Measurements from ENCODE around the gene PRKG1. TPM values are rescaled to one million over a fixed set of nuclear protein-coding genes. Genes with fewer than 3 reads are reported as not detected.

Gene PRKG1
- total RNA-seq, 1 experiment from 2014 or later: 0.09 TPM

DNA sequence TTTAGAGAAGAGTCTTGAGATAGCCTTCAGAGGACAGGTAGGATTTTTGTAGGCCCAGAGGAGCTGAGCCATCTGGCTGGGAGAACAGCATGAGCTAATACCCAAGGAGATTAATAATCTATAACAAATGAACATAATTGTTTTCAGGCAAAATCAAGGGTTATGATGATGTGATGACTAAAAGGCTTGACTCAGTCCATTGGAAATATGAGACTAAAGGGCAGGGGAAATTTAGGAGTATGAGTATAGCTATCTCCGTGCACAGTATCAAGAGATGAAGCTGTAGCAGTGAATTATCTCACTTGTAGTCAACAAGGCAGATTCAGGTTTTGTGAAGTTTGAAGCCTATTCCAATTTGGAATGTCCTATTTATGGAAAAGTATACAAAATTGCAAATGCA is 585.1 kb downstream of the PRKG1 start:
- DNase-seq: no peak
- Mint-ChIP-seq H3K27ac (ENCODE audit: unreplicated experiment) (no peak overlapping the region), H3K4me1 (ENCODE audit: low read depth, unreplicated experiment) (no peaks in the 10 kb centered on the region), H3K9me3 (ENCODE audit: unreplicated experiment) (no peaks in the 10 kb centered on the region), H3K4me3 (ENCODE audit: unreplicated experiment) (no peak overlapping the region), H3K27me3 (ENCODE audit: insufficient read depth, unreplicated experiment) (peaks cover 9% of the 10 kb centered on the region), H3K36me3 (ENCODE audit: insufficient read depth, unreplicated experiment) (no peaks in the 10 kb centered on the region)
- Histone ChIP-seq H3K36me3 (ENCODE audit: control insufficient read depth, insufficient read depth, low read length) (no peaks in the 10 kb centered on the region), H3K9me3 (no peaks in the 10 kb centered on the region), H3K4me1 (no peaks in the 10 kb centered on the region), H3K27me3 (replicated peaks; ENCODE audit: control insufficient read depth, insufficient read depth, low read length) (no peaks in the 10 kb centered on the region), H3K4me3 (ENCODE audit: low read depth, low read length) (no peak overlapping the region)
- TF ChIP-seq CTCF (IDR thresholded peaks at IDR 0.05; ENCODE audit: insufficient read depth in 1 of 2, low read depth in 1 of 2, low read length in 1 of 2, severe bottlenecking in 1 of 2, unreplicated experiment in 1 of 2): no peak
- intact Hi-C loops (cut with micrococcal nuclease; ENCODE audit: unreplicated experiment): no loop called here
- ChIA-PET POLR2A (no interaction called here), CTCF (interaction anchor here (0.5 kb wide), 1 partner anchor 96 kb away, joined by 4 read pairs; no protein-coding TSS in a partner anchor)
- BruUV-seq (replicated peaks): no TSS peak

DNA sequence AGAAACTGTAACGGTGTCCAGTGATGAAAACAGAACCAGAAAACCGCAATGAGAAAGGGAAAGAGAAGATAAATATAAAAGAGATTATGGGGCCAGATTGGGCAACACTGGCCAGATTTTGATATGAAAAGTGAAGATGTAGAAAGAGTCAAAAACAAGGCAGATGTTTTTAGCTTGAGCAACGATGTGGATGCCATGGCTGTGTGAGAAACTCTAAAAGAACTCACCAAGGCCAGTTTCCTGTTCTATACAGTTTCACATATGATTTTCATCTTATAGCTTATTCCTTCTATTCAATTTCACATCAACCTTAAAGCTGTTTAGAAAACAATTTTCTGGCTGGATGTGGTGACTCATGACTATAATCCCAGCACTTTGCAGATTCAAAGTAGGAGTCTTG is 588.8 kb downstream of the PRKG1 start:
- H3K4me3 ChIP-seq (ENCODE audit: low read depth, low read length): no peak overlapping the region
- Mint-ChIP-seq H3K9me3 (ENCODE audit: unreplicated experiment) (no peaks in the 10 kb centered on the region), H3K27me3 (ENCODE audit: insufficient read depth, unreplicated experiment) (peaks cover 7% of the 10 kb centered on the region), H3K36me3 (ENCODE audit: insufficient read depth, unreplicated experiment) (no peaks in the 10 kb centered on the region), H3K4me1 (ENCODE audit: low read depth, unreplicated experiment) (peaks cover 8% of the 10 kb centered on the region), H3K27ac (ENCODE audit: unreplicated experiment) (no peak overlapping the region), H3K4me3 (ENCODE audit: unreplicated experiment) (no peak overlapping the region)
- no peak for DNase-seq
- no peaks in the 10 kb centered on the region for H3K4me1 ChIP-seq
- intact Hi-C loops (cut with micrococcal nuclease; ENCODE audit: unreplicated experiment): no loop called here
- no peaks in the 10 kb centered on the region for H3K27me3 ChIP-seq (replicated peaks; ENCODE audit: control insufficient read depth, insufficient read depth, low read length)
- POLR2A ChIA-PET: no interaction called here
- TF ChIP-seq CTCF (IDR thresholded peaks at IDR 0.05; ENCODE audit: insufficient read depth in 1 of 2, low read depth in 1 of 2, low read length in 1 of 2, severe bottlenecking in 1 of 2, unreplicated experiment in 1 of 2): no peak
- BruUV-seq (replicated peaks): no TSS peak
- no peaks in the 10 kb centered on the region for H3K9me3 ChIP-seq
- no peaks in the 10 kb centered on the region for H3K36me3 ChIP-seq (ENCODE audit: control insufficient read depth, insufficient read depth, low read length)
- CTCF ChIA-PET: interaction anchor here (0.6 kb wide), 1 partner anchor 520 kb away, joined by 3 read pairs; no protein-coding TSS in a partner anchor

GRCh38 chr10:51666456-51666855 is 592.2 kb downstream of the PRKG1 start:
- Mint-ChIP-seq H3K9me3 (ENCODE audit: unreplicated experiment) (peaks cover 1% of the 10 kb centered on the region), H3K36me3 (ENCODE audit: insufficient read depth, unreplicated experiment) (no peaks in the 10 kb centered on the region), H3K4me1 (ENCODE audit: low read depth, unreplicated experiment) (peaks cover 9% of the 10 kb centered on the region), H3K27ac (ENCODE audit: unreplicated experiment) (no peak overlapping the region), H3K4me3 (ENCODE audit: unreplicated experiment) (no peak overlapping the region), H3K27me3 (ENCODE audit: insufficient read depth, unreplicated experiment) (peaks cover 6% of the 10 kb centered on the region)
- Histone ChIP-seq H3K27me3 (replicated peaks; ENCODE audit: control insufficient read depth, insufficient read depth, low read length) (no peaks in the 10 kb centered on the region), H3K4me3 (ENCODE audit: low read depth, low read length) (no peak overlapping the region), H3K9me3 (no peaks in the 10 kb centered on the region), H3K36me3 (ENCODE audit: control insufficient read depth, insufficient read depth, low read length) (no peaks in the 10 kb centered on the region), H3K4me1 (no peaks in the 10 kb centered on the region)
- CTCF ChIA-PET: no interaction called here
- no TSS peak for BruUV-seq (replicated peaks)
- POLR2A ChIA-PET: no interaction called here
- intact Hi-C loops (cut with micrococcal nuclease; ENCODE audit: unreplicated experiment): no loop called here
- DNase-seq: no peak
- no peak for TF ChIP-seq CTCF (IDR thresholded peaks at IDR 0.05; ENCODE audit: insufficient read depth in 1 of 2, low read depth in 1 of 2, low read length in 1 of 2, severe bottlenecking in 1 of 2, unreplicated experiment in 1 of 2)

Measured in Caco-2 (cell line).